8988T (cell line): ENCODE measurements around the gene CDC42SE1.
"Not testable (repeated sequence)": the region's sequence is repeated elsewhere in the genome, so short reads cannot be mapped to it uniquely, and the experiment has no call there.

ENCODE experiments used
- DNase-seq: peaks from one replicate; pipeline ENCODE4 v3.0.0; 2011

Gene CDC42SE1

GRCh38 chr1:151059109-151060006, at the start of gene CDC42SE1:
Gene CDC42SE1, minus strand, starts transcription at chr1:151059622. Its CDS starts 3,892 bp downstream, at chr1:151055730.
- peak; percentile 94 for DNase-seq

GRCh38 chr1:151108331-151108730, 48.9 kb upstream of the CDC42SE1 start:
- DNase-seq, result no peak

GRCh38 chr1:151106894-151107293, 47.5 kb upstream of the CDC42SE1 start:
- no peak for DNase-seq

GRCh38 chr1:151104630-151105029, 45.2 kb upstream of the CDC42SE1 start:
- no peak for DNase-seq

- no peak for DNase-seq
Measured at GRCh38 chr1:151098126-151098525, 38.7 kb upstream of the CDC42SE1 start.

GRCh38 chr1:151097426-151097825, 38.0 kb upstream of the CDC42SE1 start:
- not testable (repeated sequence) for DNase-seq

- DNase-seq, result no peak
Measured at GRCh38 chr1:151085953-151086559, 26.6 kb upstream of the CDC42SE1 start.

- DNase-seq, result no peak
Measured at GRCh38 chr1:151072224-151072623, 12.8 kb upstream of the CDC42SE1 start.

- peak; percentile 66 for DNase-seq
Measured at GRCh38 chr1:151070474-151071276, 11.3 kb upstream of the CDC42SE1 start, which contains the start of gene GABPB2. Gene GABPB2, plus strand, starts transcription at chr1:151070761. Its CDS starts 17,429 bp downstream, at chr1:151088190.

- no peak for DNase-seq
Measured at GRCh38 chr1:151069103-151069486, 9.7 kb upstream of the CDC42SE1 start.

GRCh38 chr1:151067185-151067584, 7.8 kb upstream of the CDC42SE1 start:
- DNase-seq, result no peak

GRCh38 chr1:151065089-151065645, 5.7 kb upstream of the CDC42SE1 start:
- no peak for DNase-seq

- no peak for DNase-seq
Measured at GRCh38 chr1:151062741-151063371, 3.4 kb upstream of the CDC42SE1 start.

- DNase-seq, result no peak
Measured at GRCh38 chr1:151061704-151062103, 2.3 kb upstream of the CDC42SE1 start.

GRCh38 chr1:151060657-151061421, 1.4 kb upstream of the CDC42SE1 start:
- DNase-seq, result no peak

GRCh38 chr1:151060007-151060656, 710 bp upstream of the CDC42SE1 start, which contains the start of gene MLLT11:
Gene MLLT11, plus strand, starts transcription at chr1:151060397. Its CDS starts 6,828 bp downstream, at chr1:151067225.
- no peak for DNase-seq

- no peak for DNase-seq
Measured at GRCh38 chr1:151058692-151059091, 730 bp downstream of the CDC42SE1 start.

- no peak for DNase-seq
Measured at GRCh38 chr1:151056149-151056548, 3.3 kb downstream of the CDC42SE1 start.

- DNase-seq, result no peak
Measured at GRCh38 chr1:151055581-151055980, 3.8 kb downstream of the CDC42SE1 start.

- DNase-seq, result no peak
Measured at GRCh38 chr1:151054971-151055547, 4.4 kb downstream of the CDC42SE1 start.
